OCI-LY7 (cell line): ENCODE data around the gene KRT26. TPM values are rescaled to one million over a fixed set of nuclear protein-coding genes. Genes with fewer than 3 reads are reported as not detected.

Experiments used
- BruUV-seq: library from RNA; stranded (reverse); fragments of 400-500 nt; replicated peaks from 2 replicates; lab custom pipeline; 2021; lab: Mats Ljungman, UMichigan
- CTCF ChIA-PET: fragments of 300-600 bp; sonication (Branson Sonifier 250); formaldehyde crosslinking; loops from one replicate; lab custom pipeline; 2022; ENCODE audit warnings: antibody characterized with exemption; ENCODE audit not compliant: unreplicated experiment; lab: Charles Lee
- POLR2A ChIA-PET: fragments of 300-600 bp; sonication (Branson Sonifier 250); formaldehyde crosslinking; loops from one replicate; lab custom pipeline; 2022; ENCODE audit warnings: antibody characterized with exemption; lab: Charles Lee
- DNase-seq: peaks from one replicate; pipeline ENCODE4 v3.0.0-alpha.2; 2015; ENCODE audit warnings: low spot score
- H2AFZ ChIP-seq: fragments of 200-600 bp; sonication (generic), shearing (Covaris generic); 2 replicates; pipeline ENCODE4 v1.6.1; 2014; ENCODE audit warnings: mild to moderate bottlenecking, antibody characterized with exemption, low read length, moderate library complexity
- H3K27ac ChIP-seq: fragments of 200-600 bp; sonication (generic); 2 replicates; pipeline ENCODE4 v1.5.1; 2014; ENCODE audit warnings: mixed run types, low read depth, mild to moderate bottlenecking, moderate library complexity, low read length, inconsistent platforms; ENCODE audit not compliant: poor library complexity, severe bottlenecking
- H3K36me3 ChIP-seq: fragments of 200-600 bp; sonication (generic); 2 replicates; pipeline ENCODE4 v1.6.1; 2014; ENCODE audit warnings: mild to moderate bottlenecking, antibody characterized with exemption, low read length, moderate library complexity, mixed read lengths; ENCODE audit not compliant: insufficient read depth
- H3K4me1 ChIP-seq: fragments of 200-600 bp; sonication (generic); 2 replicates; pipeline ENCODE4 v1.5.1; 2014; ENCODE audit warnings: mild to moderate bottlenecking, low read length; ENCODE audit not compliant: insufficient read depth, poor library complexity, severe bottlenecking
- H3K4me2 ChIP-seq: fragments of 200-600 bp; sonication (generic); 2 replicates; pipeline ENCODE4 v1.6.1; 2014; ENCODE audit warnings: mild to moderate bottlenecking, low read length
- H3K4me3 ChIP-seq: fragments of 200-600 bp; sonication (generic); 2 replicates; pipeline ENCODE4 v1.5.1; 2014; ENCODE audit warnings: mild to moderate bottlenecking, low read depth, low read length; ENCODE audit not compliant: poor library complexity, severe bottlenecking
- H3K79me2 ChIP-seq: fragments of 200-600 bp; sonication (generic); 2 replicates; pipeline ENCODE4 v1.6.1; 2016; ENCODE audit warnings: low read depth, mild to moderate bottlenecking, low read length, moderate library complexity, mixed read lengths; ENCODE audit not compliant: insufficient read depth
- H3K9me2 ChIP-seq: fragments of 200-600 bp; sonication (generic); 2 replicates; pipeline ENCODE4 v1.6.1; 2016; ENCODE audit warnings: mild to moderate bottlenecking, low read length, mixed read lengths; ENCODE audit not compliant: insufficient read depth
- H3K9me3 ChIP-seq: fragments of 200-600 bp; sonication (generic); 2 replicates; pipeline ENCODE4 v1.6.1; 2014; ENCODE audit warnings: mild to moderate bottlenecking, mixed run types, low read length, mixed read lengths
- H4K20me1 ChIP-seq: fragments of 200-600 bp; sonication (generic); 2 replicates; pipeline ENCODE4 v1.6.1; 2014; ENCODE audit warnings: mild to moderate bottlenecking, antibody characterized with exemption, low read length, moderate library complexity, mixed read lengths; ENCODE audit not compliant: insufficient read depth
- CTCF ChIP-seq: fragments of 200-600 bp; sonication (generic); conservative IDR thresholded peaks from 2 replicates; pipeline ENCODE4 v1.5.1; 2014; ENCODE audit warnings: mild to moderate bottlenecking, antibody characterized with exemption, low read length, moderate library complexity, mixed read lengths
- EZH2phosphoT487 ChIP-seq: fragments of 200-600 bp; sonication (generic); IDR thresholded peaks from 2 replicates; pipeline ENCODE4 v1.6.1; 2018; ENCODE audit warnings: low read depth, borderline replicate concordance, mild to moderate bottlenecking, mixed run types, antibody characterized with exemption, low read length, moderate library complexity, mixed read lengths
- intact Hi-C: fragments of 100-400 bp; cut with micrococcal nuclease; formaldehyde crosslinking; loops from one replicate; pipeline ENCODE4 v1.10.0; 2022; ENCODE audit not compliant: unreplicated experiment
- total RNA-seq, 2 experiments: library from RNA; depleted of rRNA in 1 of 2; stranded (reverse); fragments of >200 nt in 1 of 2; shearing (Covaris generic) in 1 of 2; gene quantifications; 2 replicates each; pipeline ENCODE4 v1.2.3, GENCODE V29; 2014 to 2022

Gene KRT26
- total RNA-seq, 2 experiments from 2014 or later: not detected

GRCh38 chr17:40775945-40776344, 3.9 kb upstream of the KRT26 start:
- Histone ChIP-seq H4K20me1 (no peaks in the 10 kb centered on the region), H3K9me2 (no peaks in the 10 kb centered on the region), H3K4me2 (no peak overlapping the region), H2AFZ (no peak overlapping the region), H3K36me3 (no peaks in the 10 kb centered on the region), H3K27ac (no peak overlapping the region), H3K4me1 (no peaks in the 10 kb centered on the region), H3K79me2 (no peaks in the 10 kb centered on the region), H3K4me3 (no peak overlapping the region), H3K9me3 (no peaks in the 10 kb centered on the region)
- TF ChIP-seq EZH2phosphoT487 (no peak), CTCF (no peak)
- intact Hi-C loops: no loop called here
- ChIA-PET POLR2A (no interaction called here), CTCF (no interaction called here)
- BruUV-seq: no TSS peak
- DNase-seq: no peak

- Histone ChIP-seq H3K4me3 (no peak overlapping the region), H2AFZ (no peak overlapping the region), H4K20me1 (no peaks in the 10 kb centered on the region), H3K9me2 (no peaks in the 10 kb centered on the region), H3K79me2 (no peaks in the 10 kb centered on the region), H3K4me2 (no peak overlapping the region), H3K36me3 (no peaks in the 10 kb centered on the region), H3K9me3 (peaks cover 18% of the 10 kb centered on the region; the same call in 1 of the 2 replicates), H3K27ac (no peak overlapping the region), H3K4me1 (no peaks in the 10 kb centered on the region)
- intact Hi-C loops: no loop called here
- BruUV-seq: no TSS peak
- DNase-seq: no peak
- ChIA-PET CTCF (no interaction called here), POLR2A (no interaction called here)
- TF ChIP-seq CTCF (no peak), EZH2phosphoT487 (no peak)
These were observed 6.3 kb downstream of the KRT26 start for GRCh38 chr17:40765657-40766056.

GRCh38 chr17:40763752-40764151, 8.2 kb downstream of the KRT26 start:
- Histone ChIP-seq H3K79me2 (no peaks in the 10 kb centered on the region), H3K4me1 (no peaks in the 10 kb centered on the region), H4K20me1 (no peaks in the 10 kb centered on the region), H3K9me2 (no peaks in the 10 kb centered on the region), H3K36me3 (no peaks in the 10 kb centered on the region), H3K4me3 (no peak overlapping the region), H3K9me3 (peaks cover 32% of the 10 kb centered on the region), H3K27ac (no peak overlapping the region), H2AFZ (no peak overlapping the region), H3K4me2 (no peak overlapping the region)
- TF ChIP-seq CTCF (no peak), EZH2phosphoT487 (no peak)
- BruUV-seq: no TSS peak
- ChIA-PET CTCF (no interaction called here), POLR2A (no interaction called here)
- DNase-seq: no peak
- intact Hi-C loops: no loop called here
